GM19099 (cell line): Measurements from ENCODE around the gene SRPK2.

ENCODE experiments used
- POLR2A ChIP-seq: IDR thresholded peaks from 3 replicates; pipeline ENCODE4 v1.6.1; 2011; ENCODE audit warnings: low read depth; ENCODE audit not compliant: insufficient read length; ENCODE audit errors: extremely low read depth

Gene SRPK2

DNA sequence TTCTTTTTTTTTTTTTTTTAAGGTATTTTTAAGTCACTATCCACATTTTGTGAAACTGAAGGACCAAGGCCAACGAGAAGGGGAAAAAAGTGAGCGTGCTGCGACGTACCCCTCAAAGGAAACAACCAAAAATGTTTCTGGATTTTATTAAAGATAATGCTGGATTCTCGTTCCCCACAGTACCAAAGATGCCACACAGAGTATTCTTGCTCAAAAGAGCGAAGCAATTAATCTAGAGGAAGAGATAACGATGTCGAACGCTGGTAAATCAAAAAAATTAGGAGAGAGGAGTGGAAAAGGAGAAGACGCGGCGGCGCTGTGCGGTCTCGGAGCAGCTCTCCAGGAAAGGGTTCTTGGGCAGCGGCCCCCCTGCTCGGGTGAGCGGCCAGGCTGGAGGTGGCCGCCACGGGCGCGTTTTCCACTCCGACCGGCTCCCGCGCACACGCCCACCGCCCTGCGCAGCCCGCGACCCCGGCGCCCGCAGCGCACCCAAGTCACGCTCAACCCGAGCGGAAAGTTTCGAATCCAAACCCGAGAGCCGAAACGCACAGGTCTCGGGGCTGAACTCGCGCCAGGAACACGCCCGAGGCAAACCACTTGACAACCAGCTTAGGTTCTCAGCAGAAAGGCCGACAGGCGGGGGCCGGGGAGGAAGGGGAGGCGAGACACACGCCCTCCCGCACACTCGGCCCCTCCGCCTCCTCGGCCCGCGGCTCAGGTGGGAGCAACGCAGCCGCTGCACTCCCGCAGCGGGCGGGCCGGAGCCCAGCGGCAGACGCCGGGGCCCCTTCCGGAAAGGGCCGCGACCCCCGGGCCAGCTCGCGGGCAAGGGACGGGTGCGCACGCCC, 989 bp downstream of the SRPK2 start:
- no peak for TF ChIP-seq POLR2A

DNA sequence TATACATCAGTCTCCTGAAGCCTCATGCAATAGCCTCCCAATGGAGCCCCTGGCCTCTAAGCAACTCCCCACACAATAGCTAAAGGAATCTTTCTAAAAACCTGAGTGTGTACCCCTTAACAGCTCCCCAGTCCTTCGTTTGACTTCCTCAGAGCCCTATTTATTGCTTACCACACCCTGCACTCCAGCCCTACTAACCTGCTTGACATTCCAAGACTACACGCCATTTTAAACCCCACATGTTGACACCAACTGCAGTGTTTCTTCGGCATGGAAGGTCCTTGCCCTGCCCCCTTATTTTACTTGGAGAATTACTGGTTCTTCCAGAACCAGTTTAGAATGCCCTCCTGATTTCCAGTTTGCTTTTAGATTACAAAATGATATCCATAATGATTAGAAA, 10.8 kb downstream of the SRPK2 start:
- TF ChIP-seq POLR2A, result no peak

DNA sequence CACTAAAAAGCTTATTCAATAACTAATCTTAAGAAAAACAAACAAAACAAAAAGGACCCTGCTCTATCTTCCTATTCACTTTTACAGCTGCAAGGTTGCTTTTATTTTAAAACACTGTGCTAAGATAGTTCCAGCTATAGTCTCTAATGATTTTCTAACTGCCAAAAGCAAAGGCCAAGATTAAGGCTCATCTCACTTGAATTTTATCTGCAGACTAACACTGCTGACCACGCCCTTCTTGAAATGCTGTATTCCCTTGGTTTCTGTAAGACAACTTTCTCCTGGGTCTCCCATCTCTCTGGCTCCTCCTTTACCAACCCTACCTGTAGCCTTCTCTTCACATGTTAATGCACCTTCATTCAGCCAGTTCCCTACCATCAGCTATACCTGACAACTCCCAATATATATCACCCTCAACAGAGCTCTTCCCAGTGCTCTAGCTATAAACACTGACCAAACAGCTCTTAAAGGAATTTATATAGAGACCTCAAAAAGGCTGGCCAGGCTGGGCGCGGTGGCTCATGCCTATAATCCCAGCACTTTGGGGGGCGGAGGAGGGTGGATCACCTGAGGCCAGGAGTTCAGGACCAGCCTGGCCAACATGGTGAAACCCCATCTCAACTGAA, 11.7 kb downstream of the SRPK2 start:
- TF ChIP-seq POLR2A, result no peak

DNA sequence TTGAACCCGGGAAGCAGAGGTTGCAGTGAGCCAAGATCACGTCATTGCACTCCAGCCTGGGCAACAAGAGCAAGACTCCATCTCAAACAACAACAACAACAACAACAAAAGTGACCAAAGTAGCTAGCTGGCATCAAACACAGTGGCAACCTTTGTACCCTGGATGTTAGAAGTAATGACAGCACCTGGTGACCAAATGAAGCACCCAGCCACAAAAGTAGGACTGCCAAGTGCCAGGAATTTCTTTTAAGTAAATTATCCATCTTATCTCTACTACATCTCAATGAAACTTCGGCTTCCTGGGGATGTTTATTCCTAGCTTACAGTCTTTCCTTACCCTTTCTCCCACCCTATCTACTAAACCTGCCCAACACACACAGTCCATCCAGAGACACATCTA, 18.8 kb downstream of the SRPK2 start:
- no peak for TF ChIP-seq POLR2A

DNA sequence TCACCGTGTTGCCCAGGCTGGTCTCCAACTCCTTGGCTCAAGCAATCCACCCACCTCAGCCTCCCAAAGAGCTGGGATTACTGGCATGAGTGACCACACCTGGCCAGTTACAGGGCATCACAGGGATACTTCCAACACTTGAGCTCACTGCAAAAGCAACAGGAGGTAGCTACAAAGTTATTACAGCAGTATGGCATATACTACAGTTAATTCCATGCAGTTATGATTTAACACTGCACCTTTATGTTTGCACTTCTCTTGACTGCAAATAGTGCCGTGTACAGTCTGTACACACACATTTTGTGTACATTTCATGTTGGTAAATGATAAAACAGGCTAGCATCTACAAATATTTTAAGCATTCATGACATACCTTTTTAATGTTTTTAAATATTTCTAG, 21.3 kb downstream of the SRPK2 start:
- no peak for TF ChIP-seq POLR2A

DNA sequence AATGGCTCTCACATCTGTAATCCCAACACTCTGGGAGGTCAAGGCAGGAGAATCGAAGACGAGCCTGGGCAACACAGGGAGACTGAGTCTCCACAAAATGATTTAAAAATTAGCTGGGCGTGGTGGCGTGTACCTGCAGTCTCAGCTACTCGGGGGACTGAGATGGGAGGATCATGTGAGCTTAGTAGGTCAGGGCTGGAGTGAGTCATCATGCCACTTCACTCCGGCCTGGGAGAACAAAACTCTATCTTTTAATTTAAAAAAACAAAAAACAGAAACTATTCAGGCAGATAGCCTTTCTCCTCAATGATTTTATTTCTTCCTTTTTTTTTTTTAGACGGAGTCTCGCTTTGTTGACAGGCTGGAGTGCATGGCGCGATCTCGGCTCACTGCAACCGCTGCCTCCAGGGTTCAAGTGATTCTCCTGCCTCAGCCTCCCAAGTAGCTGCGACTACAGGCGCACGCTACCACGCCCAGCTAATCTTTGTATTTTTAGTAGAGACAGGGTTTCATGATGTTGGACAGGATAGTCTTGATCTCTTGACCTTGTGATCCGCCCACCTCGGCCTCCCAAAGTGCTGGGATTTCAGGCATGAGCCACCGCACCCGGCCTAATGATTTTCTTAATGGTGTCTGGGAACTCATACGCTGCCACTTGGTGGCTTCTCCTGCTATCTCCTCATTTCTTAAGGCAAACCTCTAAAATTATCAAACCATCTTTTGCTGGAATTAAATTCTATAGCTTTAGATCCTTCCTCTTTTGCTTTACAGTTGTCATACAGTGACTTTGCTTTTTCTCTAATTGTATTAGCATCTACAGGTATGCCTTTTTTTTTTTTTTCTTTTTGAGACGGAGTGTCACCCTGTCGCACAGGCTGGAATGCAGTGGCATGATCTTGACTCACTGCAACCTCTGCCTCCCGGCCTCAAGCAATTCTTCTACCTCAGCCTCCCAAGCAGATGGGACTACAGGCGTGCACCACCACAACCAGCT, 22.9 kb downstream of the SRPK2 start:
- TF ChIP-seq POLR2A, result no peak

DNA sequence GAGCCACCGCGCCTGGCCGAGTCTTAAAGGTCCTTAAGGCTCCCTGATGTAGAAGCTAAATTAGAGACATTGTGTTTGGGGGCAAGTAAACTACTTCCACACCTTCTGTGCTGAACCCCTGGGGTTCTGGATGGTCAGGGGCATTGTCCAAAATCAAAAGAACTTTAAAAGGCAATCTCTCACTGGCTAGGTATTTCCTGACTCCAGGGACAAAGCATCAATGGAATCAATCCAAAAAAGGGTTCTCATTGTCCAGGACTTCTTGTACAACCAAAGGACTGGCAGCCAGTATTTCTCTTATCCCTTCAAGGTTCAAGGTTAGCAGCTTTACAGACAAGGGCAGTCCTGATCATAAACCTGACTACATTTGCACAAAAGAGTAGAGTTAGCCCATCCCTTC, 24.0 kb downstream of the SRPK2 start:
- no peak for TF ChIP-seq POLR2A

DNA sequence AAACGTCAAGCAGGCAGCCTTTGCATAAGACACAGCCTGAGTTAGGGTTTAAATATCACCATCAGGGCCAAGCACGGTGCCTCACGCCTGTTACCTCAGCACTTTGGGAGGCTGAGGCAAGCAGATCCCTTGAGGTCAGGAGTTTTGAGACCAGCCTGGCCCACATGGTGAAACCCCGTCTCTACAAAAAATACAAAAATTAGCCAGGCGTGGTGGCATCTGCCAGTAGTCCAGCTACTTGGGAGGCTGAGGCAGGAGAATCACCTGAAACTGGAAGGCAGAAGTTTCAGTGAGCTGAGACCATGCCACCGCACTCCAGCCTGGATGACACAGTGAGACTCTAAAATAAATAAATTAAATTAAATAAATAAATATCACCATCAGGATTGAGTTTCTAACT, 33.0 kb downstream of the SRPK2 start:
- no peak for TF ChIP-seq POLR2A

DNA sequence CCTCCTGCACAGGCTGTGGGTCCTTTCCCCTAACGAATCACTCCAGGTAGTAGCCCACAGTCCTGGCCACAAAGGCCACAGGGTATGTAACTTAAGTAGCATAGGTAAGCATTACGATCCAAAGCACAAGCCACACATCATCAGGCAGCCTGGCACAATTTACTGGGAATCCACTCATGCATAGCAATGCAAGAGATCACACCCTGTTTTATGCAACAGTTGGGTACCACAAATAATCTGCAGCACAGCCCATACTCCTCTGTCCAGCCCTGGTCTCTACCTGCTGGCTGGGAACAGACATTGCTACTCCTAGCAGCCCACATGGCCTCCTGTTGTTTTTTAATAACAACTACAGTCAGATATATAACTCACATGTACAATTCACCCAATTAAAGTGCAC, 34.3 kb downstream of the SRPK2 start:
- no peak for TF ChIP-seq POLR2A

DNA sequence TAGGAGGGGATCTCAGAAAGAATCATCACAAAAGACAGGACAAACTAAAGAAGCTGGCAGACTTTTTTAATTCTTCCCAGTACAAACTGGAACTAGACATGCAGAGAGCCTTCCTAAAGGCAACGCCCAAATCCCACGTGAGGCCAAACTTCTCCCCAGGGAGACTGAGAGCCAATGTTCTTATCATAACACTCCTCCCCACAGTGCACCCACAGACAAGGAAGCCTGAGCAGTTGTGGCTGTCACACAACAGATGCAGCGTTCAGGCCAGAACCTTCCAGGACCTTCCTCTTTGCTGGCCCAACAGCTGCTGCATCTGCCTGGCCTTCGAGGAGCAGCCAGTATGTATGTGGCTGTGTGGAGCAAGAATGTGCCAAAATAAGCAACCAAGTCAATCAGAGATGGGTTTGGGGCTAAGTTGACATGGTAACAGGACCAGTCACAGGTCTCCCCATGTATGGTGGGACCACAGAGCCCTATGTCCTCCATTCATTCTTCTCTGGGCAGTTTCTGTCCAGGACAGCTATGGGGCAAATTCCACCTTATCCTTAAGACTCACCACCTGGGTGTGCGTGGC, 34.9 kb downstream of the SRPK2 start:
- peak; percentile 25 for TF ChIP-seq POLR2A

DNA sequence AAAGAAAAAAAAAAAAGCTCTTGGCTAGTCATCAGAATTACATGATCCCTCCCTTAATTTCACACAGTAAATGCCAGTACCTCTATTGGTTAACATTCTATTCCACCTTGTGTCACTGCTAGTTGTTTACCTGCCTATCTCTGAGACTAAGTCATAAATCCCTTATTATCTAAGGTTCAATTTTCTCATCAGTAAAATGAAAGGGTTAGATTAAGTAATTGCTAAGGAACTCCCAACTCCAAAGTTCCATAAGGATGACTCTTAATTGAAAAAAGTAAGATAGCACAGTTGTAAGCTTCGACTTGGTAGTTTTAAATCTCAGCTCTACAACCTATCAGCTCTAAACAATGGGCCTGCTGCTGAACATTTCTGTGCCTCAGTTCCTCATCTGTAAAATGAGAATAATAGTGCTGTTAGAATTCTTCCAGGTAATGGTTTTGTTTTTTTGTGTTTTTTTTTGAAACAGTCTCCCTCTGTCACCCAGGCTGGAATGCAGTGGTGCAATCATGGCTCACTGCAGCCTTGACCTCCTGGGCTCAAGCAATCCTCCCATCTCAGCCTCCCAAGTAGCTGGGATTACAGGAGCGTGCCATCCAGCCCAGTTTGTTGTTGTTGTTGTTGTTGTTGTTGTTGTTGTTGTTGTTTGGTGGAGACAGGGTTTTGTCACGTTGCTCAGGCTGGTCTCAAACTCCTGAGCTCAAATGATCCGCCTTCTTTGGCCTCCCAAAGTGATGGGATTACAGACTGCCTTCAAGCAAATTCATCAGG, 35.6 kb downstream of the SRPK2 start:
- no peak for TF ChIP-seq POLR2A

DNA sequence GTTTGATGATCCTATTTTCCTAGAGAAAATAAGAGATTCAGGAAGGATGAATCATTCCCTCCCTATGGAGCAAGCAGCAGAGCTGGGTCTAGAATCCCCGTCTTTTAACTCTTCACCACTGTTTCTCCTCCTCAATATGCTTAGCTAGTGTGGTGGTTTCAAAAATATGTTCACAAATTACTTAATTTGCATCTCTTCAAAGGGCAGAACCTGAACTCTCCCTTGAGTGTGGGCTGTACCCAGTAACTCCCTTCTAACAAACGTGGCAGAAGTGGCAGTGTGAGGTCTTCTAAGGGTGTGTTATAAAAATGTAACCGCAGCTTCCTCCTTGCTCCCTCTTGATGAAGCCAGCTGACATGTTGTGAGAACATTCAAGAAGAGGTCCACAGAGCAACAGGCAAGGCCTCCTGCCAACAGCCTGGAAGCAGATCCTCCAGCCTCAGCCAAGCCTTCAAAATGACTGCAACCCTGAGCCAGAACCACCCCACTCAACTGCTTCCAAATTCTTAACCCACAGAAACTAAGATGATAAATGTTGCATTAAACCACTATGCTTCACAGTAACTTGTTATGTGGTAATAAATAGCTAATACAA, 36.6 kb downstream of the SRPK2 start:
- peak; percentile 27 for TF ChIP-seq POLR2A

DNA sequence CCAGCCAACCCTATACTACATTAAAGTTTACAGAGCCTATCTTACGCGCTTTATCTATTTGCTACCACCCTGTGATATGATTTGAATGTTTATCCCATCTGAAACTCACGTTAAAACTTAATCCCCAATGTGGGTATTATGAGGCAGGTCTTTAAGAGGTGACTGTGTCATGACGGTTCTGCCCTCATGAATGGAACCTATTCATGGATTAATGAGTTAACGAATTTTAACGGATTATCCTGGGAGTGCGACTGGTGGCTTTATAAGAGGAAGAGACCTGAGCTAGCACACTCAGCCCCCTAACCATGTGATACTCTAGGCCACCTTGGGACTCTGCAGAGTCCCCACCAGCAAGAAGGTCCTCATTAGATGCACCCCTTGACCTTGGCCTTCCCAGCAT, 37.8 kb downstream of the SRPK2 start:
- TF ChIP-seq POLR2A, result no peak

DNA sequence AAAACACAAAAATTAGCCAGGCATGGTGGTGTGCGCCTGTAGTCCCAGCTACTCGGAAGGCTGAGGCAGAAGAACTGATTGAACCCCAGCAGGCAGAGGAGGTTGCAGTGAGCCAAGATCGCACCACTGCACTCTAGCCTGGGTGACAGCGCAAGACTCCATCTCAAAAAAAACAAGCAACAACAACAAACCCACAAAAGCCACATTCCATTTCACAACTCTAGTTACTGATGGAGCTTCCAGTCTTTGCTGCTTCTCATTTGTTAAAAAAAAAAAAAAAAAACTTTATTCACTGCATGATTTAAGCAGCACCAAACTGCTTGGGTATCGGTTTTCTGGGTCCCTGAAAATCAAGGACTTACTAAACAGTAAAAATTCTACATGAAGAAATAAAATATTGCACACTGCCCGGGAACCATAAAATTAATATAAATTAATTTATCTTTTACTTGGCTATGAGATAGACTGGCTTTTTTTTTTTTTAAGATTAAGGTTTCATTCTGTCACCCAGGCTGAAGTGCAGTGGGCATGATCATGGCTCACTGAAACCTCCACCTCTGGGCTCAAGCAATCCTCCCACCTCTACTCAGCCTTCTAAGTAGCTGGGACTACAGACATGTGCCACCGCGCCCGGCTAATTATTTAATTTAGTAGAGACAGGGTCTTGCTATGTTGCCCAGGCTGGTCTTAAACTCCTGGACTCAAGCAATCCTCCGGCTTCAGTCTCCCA, 42.0 kb downstream of the SRPK2 start:
- TF ChIP-seq POLR2A, result no peak

DNA sequence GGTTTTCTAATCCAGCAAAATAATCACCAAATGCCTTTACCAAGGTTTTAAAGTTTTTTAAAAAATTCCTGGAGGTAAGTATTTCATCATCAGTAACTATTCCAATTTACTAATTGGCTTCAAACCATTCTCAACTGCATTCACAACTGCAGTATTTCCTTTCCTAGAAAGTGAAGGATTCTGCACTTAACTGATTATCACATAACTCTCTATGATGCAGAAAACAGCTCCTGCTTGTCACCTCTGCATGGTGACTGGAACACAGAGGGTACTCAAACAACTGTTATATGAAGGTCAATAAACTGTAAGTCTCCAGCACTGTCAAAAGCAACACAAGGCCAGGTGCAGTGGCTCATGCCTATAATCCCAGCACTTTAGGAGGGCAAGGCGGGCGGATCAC, 42.6 kb downstream of the SRPK2 start:
- TF ChIP-seq POLR2A, result no peak
